ENCODE data around the gene ABCB9. TPM values are rescaled to one million over a fixed set of nuclear protein-coding genes. Genes with fewer than 3 reads are reported as not detected.

Gene ABCB9
- total RNA-seq, 3 donors from 2014 or later: 6.3 to 8.2 (median 6.4) TPM

- Histone ChIP-seq H3K36me3 (ENCODE audit: low read depth) (no peaks in the 10 kb centered on the region), H3K4me3 (no peak overlapping the region), H3K4me1 (ENCODE audit: low read depth) (no peaks in the 10 kb centered on the region), H3K9me3 (no peaks in the 10 kb centered on the region)
- ATAC-seq (no peak), DNase-seq (peak in 1 of 3 donors; percentile 19)
- TF ChIP-seq CTCF (IDR thresholded peaks at IDR 0.05): no peak
- intact Hi-C loops (cut with DNase I, micrococcal nuclease): no loop called here
Observed at GRCh38 chr12:122996621-122997342, 30.5 kb upstream of the ABCB9 start.

GRCh38 chr12:122996188-122996601 lies 29.9 kb upstream of the ABCB9 start:
- no peak for TF ChIP-seq CTCF (IDR thresholded peaks at IDR 0.05)
- H3K9me3 ChIP-seq: no peaks in the 10 kb centered on the region
- no peaks in the 10 kb centered on the region for H3K36me3 ChIP-seq (ENCODE audit: low read depth)
- ATAC-seq (no peak), DNase-seq (peak in 1 of 3 donors; percentile 27)
- no peaks in the 10 kb centered on the region for H3K4me1 ChIP-seq (ENCODE audit: low read depth)
- intact Hi-C loops (cut with DNase I, micrococcal nuclease): no loop called here
- no peak overlapping the region for H3K4me3 ChIP-seq

- Histone ChIP-seq H3K4me1 (ENCODE audit: low read depth) (no peaks in the 10 kb centered on the region), H3K36me3 (ENCODE audit: low read depth) (no peaks in the 10 kb centered on the region), H3K9me3 (no peaks in the 10 kb centered on the region), H3K4me3 (no peak overlapping the region)
- peak in 2 of 3 donors; percentile 52 to 54 for DNase-seq
- intact Hi-C loops (cut with DNase I, micrococcal nuclease): no loop called here
- TF ChIP-seq CTCF (IDR thresholded peaks at IDR 0.05): no peak
- ATAC-seq: no peak
Observed at GRCh38 chr12:122995503-122996187, 29.4 kb upstream of the ABCB9 start.

- H3K36me3 ChIP-seq (ENCODE audit: low read depth): no peaks in the 10 kb centered on the region
- intact Hi-C loops (cut with DNase I, micrococcal nuclease): no loop called here
- no peak for TF ChIP-seq CTCF (IDR thresholded peaks at IDR 0.05)
- ATAC-seq (no peak), DNase-seq (no peak)
- H3K4me1 ChIP-seq (ENCODE audit: low read depth): no peaks in the 10 kb centered on the region
- H3K9me3 ChIP-seq: no peaks in the 10 kb centered on the region
- H3K4me3 ChIP-seq: no peak overlapping the region
Observed at GRCh38 chr12:122994781-122995502, 28.7 kb upstream of the ABCB9 start.

- no peak for TF ChIP-seq CTCF (IDR thresholded peaks at IDR 0.05)
- DNase-seq (peak in 1 of 3 donors; percentile 22), ATAC-seq (no peak)
- Histone ChIP-seq H3K36me3 (ENCODE audit: low read depth) (no peaks in the 10 kb centered on the region), H3K4me1 (ENCODE audit: low read depth) (no peaks in the 10 kb centered on the region), H3K9me3 (no peaks in the 10 kb centered on the region), H3K4me3 (no peak overlapping the region)
- intact Hi-C loops (cut with DNase I, micrococcal nuclease): no loop called here
Observed at GRCh38 chr12:122994140-122994675, 27.9 kb upstream of the ABCB9 start.
